ENCODE results near the gene TNMD. TPM values are rescaled to one million over a fixed set of nuclear protein-coding genes. Genes with fewer than 3 reads are reported as not detected.
A peak's percentile ranks its signal among the peaks of the same experiment; 100 is the strongest.

Gene TNMD
- total and polyA plus RNA-seq, 2 of the 4 experiments (the other 2 are of a cell fraction): not detected

GRCh38 chrX:100635989-100636320 is 51.2 kb downstream of the TNMD start:
- dilution Hi-C loops (cut with HindIII; ENCODE audit: low sequenced_read_pairs, unreplicated experiment): no loop called here
- no peak overlapping the region for H2AK9ac ChIP-seq (replicated peaks; ENCODE audit: low read depth, low read length, poor library complexity)
- peak overlapping the region; percentile 63 for H3K4me3 ChIP-seq (ENCODE audit: insufficient read depth, low read depth, low read length)
- no peak overlapping the region for H2BK20ac ChIP-seq (ENCODE audit: low read depth, low read length)
- H3K36me3 ChIP-seq (ENCODE audit: control insufficient read depth, insufficient read depth, low read length): 0 out of 2 replicates have a peak, but pooled peaks cover 2% of the 10 kb centered on the region
- ChIA-PET POLR2A (ENCODE audit: unreplicated experiment) (interaction anchor here (1.5 to 1.8 kb wide), 2 partner anchors 14 to 21 kb away, joined by 4 to 12 read pairs; no protein-coding TSS in a partner anchor), CTCF (interaction anchor here (1.7 kb wide), 1 partner anchor 21 kb away, joined by 7 read pairs; no protein-coding TSS in a partner anchor)
- H4K5ac ChIP-seq (ENCODE audit: low read depth, low read length): peak overlapping the region; percentile 9; the same call in 1 of the 2 replicates
- peak overlapping the region; percentile 44 for H3K27ac ChIP-seq (ENCODE audit: insufficient read depth, low read length)
- no peak for ATAC-seq (ENCODE audit: low read depth)
- peak overlapping the region; percentile 91 for H2AFZ ChIP-seq (replicated peaks; ENCODE audit: low read length, poor library complexity)
- H3K9me3 ChIP-seq (ENCODE audit: control insufficient read depth, insufficient read depth, low read length): no peaks in the 10 kb centered on the region
- peak overlapping the region in 1 of 2 experiments; percentile 24; a peak in 1 of 4 replicates for H4K8ac ChIP-seq (ENCODE audit: low read depth in 2 of 2, low read length in 2 of 2)
- no peaks in the 10 kb centered on the region for H3K79me1 ChIP-seq (ENCODE audit: low read depth in 1 of 2, low read length in 2 of 2)
- H3K4ac ChIP-seq (ENCODE audit: low read depth, low read length): peak overlapping the region; percentile 39
- WGBS, 2 experiments (ENCODE audit: extremely low coverage in 2 of 2, insufficient read length in 1 of 2): 45% methylated on average over 2 of the region's 8 CpGs; no CpG with 5 or more reads in 1 of the 2 experiments
- no peak overlapping the region for H2AK5ac ChIP-seq (ENCODE audit: low read depth, low read length)
- in situ Hi-C loops (cut with MboI; ENCODE audit: low sequenced_read_pairs): no loop called here
- H2BK15ac ChIP-seq (ENCODE audit: low read depth, low read length): no peak overlapping the region
- H2BK120ac ChIP-seq (ENCODE audit: low read depth, low read length): no peak overlapping the region
- intact Hi-C loops (cut with micrococcal nuclease): no loop called here
- BruUV-seq (replicated peaks): no TSS peak
- H3K9ac ChIP-seq (ENCODE audit: low read depth, low read length): peak overlapping the region; percentile 68
- H3K23ac ChIP-seq (ENCODE audit: low read depth, low read length): 0 out of 2 replicates have a peak overlapping the region, but pooled peaks have one; percentile 36
- DNase-seq: no peak
- peak overlapping the region; percentile 81 for H3K4me2 ChIP-seq (ENCODE audit: low read depth, low read length)
- TF ChIP-seq RCOR1 (IDR thresholded peaks at IDR 0.05; ENCODE audit: insufficient replicate concordance, low read length): no peak
- TF ChIP-seq FOS (IDR thresholded peaks at IDR 0.05; ENCODE audit: low read depth, low read length): no peak
- no peaks in the 10 kb centered on the region; the same call in 1 of the 2 replicates for H3K27me3 ChIP-seq (ENCODE audit: control insufficient read depth, insufficient read depth, low read length)
- H3K9me1 ChIP-seq (ENCODE audit: insufficient read depth, low read length): no peaks in the 10 kb centered on the region
- H3K18ac ChIP-seq (ENCODE audit: low read depth, low read length): no peak overlapping the region
- no peaks in the 10 kb centered on the region for H4K20me1 ChIP-seq (ENCODE audit: insufficient read depth, low read length)
- no peak overlapping the region for H4K91ac ChIP-seq (ENCODE audit: insufficient read depth, low read depth, low read length)
- H2BK5ac ChIP-seq (ENCODE audit: low read depth, low read length, poor library complexity, severe bottlenecking): no peak overlapping the region
- 0 out of 2 replicates have a peak overlapping the region, but pooled peaks have one; percentile 3 for H3K56ac ChIP-seq (ENCODE audit: extremely low read depth, insufficient read depth, low read length)
- no peaks in the 10 kb centered on the region for H3K4me1 ChIP-seq (ENCODE audit: control insufficient read depth, insufficient read depth, low read length)
- H3K14ac ChIP-seq (replicated peaks; ENCODE audit: low read depth, low read length): peak overlapping the region; percentile 58

Measured in IMR-90 (cell line).